Kidney epithelial cell (primary cell): ENCODE data around the gene TNIP1. TPM values are rescaled to one million over a fixed set of nuclear protein-coding genes. Genes with fewer than 3 reads are reported as not detected.
A peak's percentile ranks its signal among the peaks of the same experiment; 100 is the strongest.

Experiments
- DNase-seq: peaks from one replicate; pipeline ENCODE4 v3.0.0-alpha.2; 2010; ENCODE audit warnings: low read depth
- H3K27me3 ChIP-seq: 2 replicates; pipeline ENCODE4 v1.6.0; 2011; ENCODE audit warnings: low read length; ENCODE audit not compliant: control insufficient read depth, insufficient read depth
- H3K36me3 ChIP-seq: 2 replicates; pipeline ENCODE4 v1.5.1; 2011; ENCODE audit warnings: low read length; ENCODE audit not compliant: control insufficient read depth, insufficient read depth
- H3K4me3 ChIP-seq: 2 replicates; pipeline ENCODE4 v1.5.1; 2011; ENCODE audit warnings: low read depth, mild to moderate bottlenecking, control low read depth, low read length
- total RNA-seq: library from RNA; depleted of rRNA; stranded (reverse); fragments of >200 nt; gene quantifications from 2 replicates; pipeline ENCODE4 v1.2.3, GENCODE V29; 2015
- TF ChIP-seq, protein P1 (sequence below): IDR thresholded peaks from 2 replicates; pipeline ENCODE4 v1.5.1; 2011; ENCODE audit warnings: mild to moderate bottlenecking, moderate library complexity, low read length, control low read depth, inconsistent platforms; ENCODE audit not compliant: insufficient read depth, poor library complexity, severe bottlenecking

TNIP1 gene
- total RNA-seq, 1 donor from 2014 or later: 454 TPM

DNA sequence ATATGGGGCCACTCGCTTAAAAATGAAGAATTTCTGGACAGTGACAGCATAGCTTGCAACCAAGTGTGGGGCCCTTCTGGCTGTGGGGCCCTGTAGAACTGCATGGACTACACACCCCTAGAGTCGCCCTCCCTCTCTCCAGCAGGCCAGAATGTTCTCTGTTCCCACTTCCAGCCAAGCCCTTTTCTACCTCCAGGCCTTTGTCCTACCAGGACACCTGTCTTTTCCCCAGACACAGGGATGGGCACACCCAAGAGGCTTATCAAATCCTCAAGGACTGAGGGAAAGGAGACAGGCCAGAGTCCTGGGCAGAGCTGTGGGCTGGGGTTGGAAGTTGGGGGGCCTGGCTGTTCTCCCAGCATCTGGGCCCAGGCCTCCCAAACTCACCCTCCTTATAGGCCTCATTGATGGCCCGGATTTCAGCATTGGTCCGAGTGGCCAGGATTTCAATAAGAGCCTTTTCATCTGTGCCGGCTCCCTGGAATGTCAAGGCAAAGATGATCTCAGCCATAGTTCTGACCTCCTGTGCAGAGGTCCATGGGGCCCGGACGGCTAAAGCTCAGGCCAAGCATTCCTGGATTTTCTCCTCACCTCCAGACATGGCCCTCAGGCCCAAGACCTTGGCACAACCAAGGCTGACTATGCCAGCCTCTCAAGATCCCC, 38.2 kb upstream of the TNIP1 start:
- Histone ChIP-seq H3K4me3 (no peak overlapping the region), H3K27me3 (no peaks in the 10 kb centered on the region), H3K36me3 (no peaks in the 10 kb centered on the region)
- TF ChIP-seq, protein P1, sequence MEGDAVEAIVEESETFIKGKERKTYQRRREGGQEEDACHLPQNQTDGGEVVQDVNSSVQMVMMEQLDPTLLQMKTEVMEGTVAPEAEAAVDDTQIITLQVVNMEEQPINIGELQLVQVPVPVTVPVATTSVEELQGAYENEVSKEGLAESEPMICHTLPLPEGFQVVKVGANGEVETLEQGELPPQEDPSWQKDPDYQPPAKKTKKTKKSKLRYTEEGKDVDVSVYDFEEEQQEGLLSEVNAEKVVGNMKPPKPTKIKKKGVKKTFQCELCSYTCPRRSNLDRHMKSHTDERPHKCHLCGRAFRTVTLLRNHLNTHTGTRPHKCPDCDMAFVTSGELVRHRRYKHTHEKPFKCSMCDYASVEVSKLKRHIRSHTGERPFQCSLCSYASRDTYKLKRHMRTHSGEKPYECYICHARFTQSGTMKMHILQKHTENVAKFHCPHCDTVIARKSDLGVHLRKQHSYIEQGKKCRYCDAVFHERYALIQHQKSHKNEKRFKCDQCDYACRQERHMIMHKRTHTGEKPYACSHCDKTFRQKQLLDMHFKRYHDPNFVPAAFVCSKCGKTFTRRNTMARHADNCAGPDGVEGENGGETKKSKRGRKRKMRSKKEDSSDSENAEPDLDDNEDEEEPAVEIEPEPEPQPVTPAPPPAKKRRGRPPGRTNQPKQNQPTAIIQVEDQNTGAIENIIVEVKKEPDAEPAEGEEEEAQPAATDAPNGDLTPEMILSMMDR: no peak
- no peak for DNase-seq

DNA sequence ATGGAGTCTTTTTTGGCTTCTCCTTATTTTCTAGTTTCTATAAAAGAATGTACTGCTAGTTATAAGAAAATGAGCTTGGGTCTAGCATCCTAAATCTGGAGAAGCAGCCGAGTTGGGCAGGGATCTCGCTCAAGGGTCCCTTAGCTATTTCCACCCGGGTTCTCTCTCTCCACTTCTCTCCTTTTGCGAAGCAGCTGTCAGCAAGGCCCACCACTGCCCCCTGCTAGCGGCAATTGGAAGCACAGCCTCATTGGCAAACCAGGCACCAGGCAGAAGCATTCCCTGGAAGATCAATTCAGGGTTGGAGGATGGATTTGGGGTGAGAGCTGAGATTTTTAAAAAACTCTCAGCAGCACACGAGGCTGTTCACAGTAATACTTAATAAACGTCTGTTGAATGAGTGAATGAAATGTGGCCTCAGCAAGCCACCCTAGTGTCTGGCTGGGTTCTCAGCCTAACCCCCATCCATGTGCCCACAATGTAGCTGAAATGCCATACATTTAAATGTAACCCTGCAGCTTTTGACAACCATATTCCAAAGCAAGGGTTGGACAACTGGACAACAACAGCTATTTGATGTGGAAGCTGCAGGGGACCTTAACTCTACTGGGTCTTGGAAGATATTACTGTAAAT, 34.6 kb upstream of the TNIP1 start:
- TF ChIP-seq, protein P1: peak; percentile 89
- no peak for DNase-seq
- Histone ChIP-seq H3K36me3 (no peaks in the 10 kb centered on the region), H3K4me3 (no peak overlapping the region), H3K27me3 (no peaks in the 10 kb centered on the region)

DNA sequence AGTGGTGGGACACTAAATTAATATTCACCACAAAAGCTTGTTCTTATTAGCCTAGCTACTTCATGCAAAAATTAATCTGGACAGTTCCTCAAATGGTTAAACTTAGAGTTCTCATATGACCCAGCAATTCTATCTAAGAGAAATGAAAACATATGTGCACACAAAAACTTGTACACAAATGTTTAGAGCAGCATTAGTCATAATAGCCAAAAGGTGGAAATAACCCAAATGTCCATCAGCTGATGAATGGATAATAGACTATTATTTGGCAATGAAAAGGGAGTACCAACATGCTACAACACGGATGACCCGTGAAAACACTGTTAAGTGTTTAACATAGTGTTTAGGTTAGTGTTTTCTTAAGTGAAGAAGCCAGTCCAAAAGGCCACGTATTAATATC, 32.8 kb upstream of the TNIP1 start:
- Histone ChIP-seq H3K4me3 (no peak overlapping the region), H3K36me3 (peaks cover 2% of the 10 kb centered on the region), H3K27me3 (no peaks in the 10 kb centered on the region)
- DNase-seq: no peak
- TF ChIP-seq, protein P1: no peak

DNA sequence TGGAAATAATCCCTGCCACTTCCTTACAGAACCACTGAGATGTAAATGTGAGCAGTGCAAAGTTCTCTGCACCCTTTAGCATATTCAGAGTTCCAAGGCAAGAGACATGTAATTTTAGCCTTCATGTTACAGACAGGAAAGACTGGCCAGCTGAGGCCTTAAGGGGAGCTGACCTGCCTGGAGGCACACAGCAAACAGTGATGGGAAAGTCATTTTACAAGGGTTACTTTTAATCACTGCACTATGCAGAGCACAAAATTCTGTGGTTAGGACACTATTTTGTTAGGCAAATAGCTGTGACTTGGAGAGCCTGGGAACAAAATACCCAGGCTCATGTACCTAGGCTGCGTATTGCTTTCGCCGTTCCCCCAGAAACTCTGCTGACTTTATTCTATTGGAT, 30.2 kb upstream of the TNIP1 start:
- DNase-seq: no peak
- H3K36me3 ChIP-seq: peaks cover 2% of the 10 kb centered on the region
- H3K4me3 ChIP-seq: no peak overlapping the region
- no peaks in the 10 kb centered on the region for H3K27me3 ChIP-seq
- TF ChIP-seq, protein P1: no peak

DNA sequence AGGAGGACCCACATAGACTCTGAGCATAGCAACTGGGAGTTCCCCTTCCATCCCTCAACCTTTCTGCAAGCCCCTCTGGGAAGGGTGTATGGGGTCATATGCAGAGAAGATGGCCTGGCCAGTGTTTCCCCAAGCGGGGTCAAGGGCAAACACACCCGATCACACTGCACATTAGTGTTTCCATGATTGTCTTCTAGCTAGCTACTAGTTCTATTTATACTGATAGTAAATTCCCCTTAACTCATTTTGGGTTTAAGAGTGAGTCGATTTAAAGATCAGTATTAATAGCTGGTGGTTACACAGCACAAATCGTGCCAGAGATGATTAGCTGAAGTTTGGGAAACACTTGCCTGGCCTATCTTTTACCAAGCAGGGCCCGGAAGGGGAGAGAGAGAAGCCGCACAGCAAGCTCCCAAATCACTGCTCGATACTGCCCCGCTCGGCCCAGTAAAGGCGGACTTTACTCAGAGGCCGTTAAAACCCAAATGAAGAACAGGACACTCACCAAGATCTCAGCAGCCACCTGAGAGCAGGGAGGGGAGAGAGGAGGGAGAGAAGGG, 29.4 kb upstream of the TNIP1 start:
- TF ChIP-seq, protein P1: no peak
- H3K36me3 ChIP-seq: peaks cover 2% of the 10 kb centered on the region
- no peak overlapping the region for H3K4me3 ChIP-seq
- no peak for DNase-seq
- H3K27me3 ChIP-seq: no peaks in the 10 kb centered on the region
